Ascending aorta (tissue), 2 donors: ENCODE measurements around the gene RAI14. TPM values are rescaled to one million over a fixed set of nuclear protein-coding genes. Genes with fewer than 3 reads are reported as not detected.

Source experiments
- DNase-seq, 2 donors: peaks; one replicate each; pipeline ENCODE4 v3.0.0-alpha.2; 2019; ENCODE audit warnings: low spot score in 2 of 2
- H3K27ac ChIP-seq, 2 donors: fragments of 200-600 bp; sonication (generic); one replicate each; pipeline ENCODE4 v1.5.1; 2016 to 2017; ENCODE audit warnings: mild to moderate bottlenecking in 1 of 2
- H3K27me3 ChIP-seq: fragments of 200-600 bp; sonication (generic); one replicate; pipeline ENCODE4 v1.5.1; 2017
- H3K36me3 ChIP-seq, 2 donors: fragments of 200-600 bp; sonication (generic); one replicate each; pipeline ENCODE4 v1.5.1; 2016
- H3K4me1 ChIP-seq, 2 donors: fragments of 200-600 bp; sonication (generic); one replicate each; pipeline ENCODE4 v1.5.1; 2016 to 2017; ENCODE audit warnings: mild to moderate bottlenecking in 1 of 2
- H3K4me3 ChIP-seq, 2 donors: fragments of 200-600 bp; sonication (generic); one replicate each; pipeline ENCODE4 v1.5.1; 2016 to 2017; ENCODE audit warnings: mild to moderate bottlenecking in 1 of 2
- H3K9me3 ChIP-seq, 2 donors: fragments of 200-600 bp; sonication (generic); one replicate each; pipeline ENCODE4 v1.5.1; 2016
- CTCF ChIP-seq, 3 experiments: fragments of 200-600 bp in 2 of 3; fragments of 450-650 bp in 1 of 3; sonication (generic) in 2 of 3; IDR thresholded peaks; one replicate each; pipeline ENCODE4 v1.5.1; 2016 to 2019; ENCODE audit warnings: antibody characterized with exemption in 3 of 3, mild to moderate bottlenecking in 1 of 3, moderate library complexity in 1 of 3
- intact Hi-C: fragments of 100-400 bp; cut with DNase I; formaldehyde crosslinking; loops from one replicate; pipeline ENCODE4 v1.15.1; 2023
- total RNA-seq: library from RNA; depleted of rRNA; stranded (reverse); fragments of >200 nt; gene quantifications from one replicate; pipeline ENCODE4 v1.1.0, GENCODE V29; 2016

The RAI14 gene
- total RNA-seq, 1 donor from 2014 or later = 134 TPM

GRCh38 chr5:34690898-34691297 lies 34.8 kb downstream of the RAI14 start:
- H3K27me3 ChIP-seq = no peaks in the 10 kb centered on the region
- no peak for DNase-seq
- H3K4me3 ChIP-seq = no peak overlapping the region
- TF ChIP-seq CTCF (IDR thresholded peaks at IDR 0.05) = no peak
- no peaks in the 10 kb centered on the region for H3K36me3 ChIP-seq
- peaks cover 22 to 70% of the 10 kb centered on the region in 2 donors for H3K4me1 ChIP-seq
- peak overlapping the region; percentile 24 to 70 for H3K27ac ChIP-seq
- intact Hi-C loops = no loop called here
- no peaks in the 10 kb centered on the region for H3K9me3 ChIP-seq

GRCh38 chr5:34691326-34691725 lies 35.2 kb downstream of the RAI14 start:
- H3K4me1 ChIP-seq = peaks cover 22 to 66% of the 10 kb centered on the region in 2 donors
- no peaks in the 10 kb centered on the region for H3K9me3 ChIP-seq
- intact Hi-C loops = no loop called here
- H3K4me3 ChIP-seq = no peak overlapping the region
- no peaks in the 10 kb centered on the region for H3K36me3 ChIP-seq
- DNase-seq = no peak
- no peaks in the 10 kb centered on the region for H3K27me3 ChIP-seq
- H3K27ac ChIP-seq = peak overlapping the region; percentile 24 to 70
- no peak for TF ChIP-seq CTCF (IDR thresholded peaks at IDR 0.05)

- no peak for DNase-seq
- intact Hi-C loops = no loop called here
- H3K9me3 ChIP-seq = no peaks in the 10 kb centered on the region
- no peaks in the 10 kb centered on the region for H3K27me3 ChIP-seq
- H3K4me1 ChIP-seq = peaks cover 16 to 58% of the 10 kb centered on the region in 2 donors
- H3K4me3 ChIP-seq = no peak overlapping the region
- TF ChIP-seq CTCF (IDR thresholded peaks at IDR 0.05) = no peak
- peak overlapping the region; percentile 63 to 70 for H3K27ac ChIP-seq
- H3K36me3 ChIP-seq = no peaks in the 10 kb centered on the region
Observed at GRCh38 chr5:34692786-34693185, 36.7 kb downstream of the RAI14 start.

GRCh38 chr5:34694012-34694411 lies 37.9 kb downstream of the RAI14 start:
- intact Hi-C loops = no loop called here
- peak overlapping the region in 1 of 2 donors; percentile 9 for H3K4me3 ChIP-seq
- H3K9me3 ChIP-seq = no peaks in the 10 kb centered on the region
- H3K4me1 ChIP-seq = peaks cover 16 to 49% of the 10 kb centered on the region in 2 donors
- H3K36me3 ChIP-seq = no peaks in the 10 kb centered on the region
- TF ChIP-seq CTCF (IDR thresholded peaks at IDR 0.05) = no peak
- H3K27ac ChIP-seq = peak overlapping the region; percentile 63 to 70
- DNase-seq = no peak
- no peaks in the 10 kb centered on the region for H3K27me3 ChIP-seq

- Histone ChIP-seq H3K4me3 (peak overlapping the region in 1 of 2 donors; percentile 9), H3K27ac (peak overlapping the region; percentile 63 to 70), H3K36me3 (no peaks in the 10 kb centered on the region), H3K4me1 (peaks cover 16 to 47% of the 10 kb centered on the region in 2 donors), H3K9me3 (no peaks in the 10 kb centered on the region), H3K27me3 (no peaks in the 10 kb centered on the region)
- no peak for DNase-seq
- TF ChIP-seq CTCF (IDR thresholded peaks at IDR 0.05) = no peak
- intact Hi-C loops = loop anchor here (5.0 kb wide), 1 partner anchor 43 kb away; no protein-coding TSS in a partner anchor
Observed at GRCh38 chr5:34694685-34695084, 38.6 kb downstream of the RAI14 start.
